BLaER1 treated with 17β-estradiol and CSF1 and Interleukin-3, amounts not matched to agents 10 nM and 100 nM (cell line): ENCODE data around the gene EGFL6.

Experiments used
- H3K27ac ChIP-seq, 11 experiments: shearing (Covaris generic); formaldehyde crosslinking; 2 replicates each; pipeline ENCODE4 v1.8.1; 2022
- H3K27me3 ChIP-seq, 11 experiments: shearing (Covaris generic); formaldehyde crosslinking; 2 replicates each; pipeline ENCODE4 v1.8.1; 2022
- H3K36me3 ChIP-seq, 11 experiments: shearing (Covaris generic); formaldehyde crosslinking; 2 replicates each; pipeline ENCODE4 v1.8.1; 2022
- H3K4me1 ChIP-seq, 10 experiments: shearing (Covaris generic); formaldehyde crosslinking; 2 replicates each; pipeline ENCODE4 v1.8.1; 2022
- H3K4me2 ChIP-seq, 11 experiments: shearing (Covaris generic); formaldehyde crosslinking; 2 replicates each; pipeline ENCODE4 v1.8.1; 2022
- H3K4me3 ChIP-seq, 10 experiments: shearing (Covaris generic); formaldehyde crosslinking; 2 replicates each; pipeline ENCODE4 v1.8.1; 2022
- H3K9ac ChIP-seq, 11 experiments: shearing (Covaris generic); formaldehyde crosslinking; 2 replicates each; pipeline ENCODE4 v1.8.1; 2022
- H3K9me3 ChIP-seq, 11 experiments: shearing (Covaris generic); formaldehyde crosslinking; replicated peaks in 1 of 11; 2 replicates each; pipeline ENCODE4 v1.8.1; 2022
- H4K20me1 ChIP-seq, 11 experiments: shearing (Covaris generic); formaldehyde crosslinking; 2 replicates each; pipeline ENCODE4 v1.8.1; 2022
- Cebpa-rat ChIP-seq, 11 experiments: shearing (Covaris generic); IDR thresholded peaks; 2 replicates each; pipeline ENCODE4 v1.8.1; 2022

The EGFL6 gene

DNA sequence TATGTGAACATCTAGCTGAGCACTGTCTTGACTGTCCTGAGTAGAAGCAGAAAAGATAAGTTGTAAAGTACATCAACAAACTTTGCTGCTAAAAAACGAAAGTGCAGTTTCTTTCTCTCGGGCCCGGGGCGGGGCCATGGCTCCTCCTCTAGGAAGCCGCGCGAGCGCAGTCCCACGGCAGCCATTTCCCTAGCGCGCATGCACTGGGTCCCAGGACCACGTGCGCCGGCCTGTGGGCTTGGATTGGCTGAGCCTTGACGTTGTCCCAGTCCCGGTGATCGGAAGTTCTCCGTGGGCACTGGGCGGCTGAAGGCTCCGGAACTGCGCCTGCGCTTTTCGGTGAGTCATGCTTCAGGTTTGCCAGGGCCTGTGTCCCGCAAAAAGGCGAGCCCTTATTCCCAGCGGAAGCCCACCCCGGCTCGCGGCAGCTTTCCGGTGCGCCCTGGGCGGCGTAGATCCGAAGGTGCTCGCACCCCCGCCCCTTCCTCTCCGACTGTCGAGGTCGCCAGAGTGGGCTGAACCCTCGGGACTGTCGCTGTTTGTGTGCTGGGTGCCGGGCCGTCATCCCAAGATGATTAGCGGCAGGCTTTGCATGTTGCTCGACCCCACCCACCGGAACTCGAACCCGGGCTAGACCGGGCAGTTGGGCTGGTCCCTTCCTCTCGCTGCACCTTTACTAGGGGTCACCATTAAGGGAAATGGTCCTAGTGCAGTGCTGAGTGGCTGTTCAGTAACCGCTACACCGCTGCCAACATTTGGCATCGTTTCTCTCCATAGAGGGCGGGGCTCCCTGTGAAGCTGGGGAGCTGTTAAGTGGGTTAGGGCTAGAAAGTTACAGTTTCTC is 83.7 kb downstream of the EGFL6 start, which contains the start of gene TCEANC:
Gene TCEANC (plus strand): TSS at position 292 of the 844 bp plus-strand sequence. CDS start 9,368 bp downstream, outside the sequence.
- Histone ChIP-seq H4K20me1 (peaks cover 34 to 82% (median 53%) of the 10 kb centered on the region in 11 experiments; a peak in 20 of 22 replicates), H3K27ac (peak within 1 kb of the TSS; percentile 59 to 85 (median 77); a peak in 21 of 22 replicates), H3K4me3 (peak within 1 kb of the TSS; percentile 58 to 75 (median 68)), H3K9me3 (peaks cover 0 to 14% (median 0%) of the 10 kb centered on the region in 11 experiments; a peak in 7 of 22 replicates), H3K9ac (peak within 1 kb of the TSS; percentile 68 to 82 (median 80)), H3K4me1 (peaks cover 16 to 28% (median 23%) of the 10 kb centered on the region in 10 experiments), H3K4me2 (peak within 1 kb of the TSS; percentile 71 to 94 (median 87)), H3K27me3 (peaks cover 87 to 97% (median 94%) of the 10 kb centered on the region in 11 experiments), H3K36me3 (no peaks in the 10 kb centered on the region)
- no peak for TF ChIP-seq Cebpa-rat (IDR thresholded peaks at IDR 0.05)

DNA sequence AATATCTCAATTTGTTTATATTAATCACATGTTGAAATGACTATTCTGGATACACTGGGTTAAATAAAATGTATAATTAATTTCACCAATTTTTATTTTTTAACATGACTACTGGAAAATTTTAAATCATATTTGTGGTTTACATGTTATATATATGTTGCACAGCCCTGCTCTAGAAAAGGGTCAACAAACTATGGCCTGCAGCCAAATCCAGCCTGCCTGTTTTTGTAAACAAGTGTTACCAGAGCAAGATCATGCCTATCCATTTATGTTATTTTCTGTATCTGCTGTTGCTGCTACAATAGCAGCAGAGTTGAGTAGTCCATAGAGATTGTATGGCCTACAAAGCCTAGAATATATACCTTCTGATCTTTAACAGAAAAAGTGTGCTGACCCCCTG is 84.7 kb downstream of the EGFL6 start:
- H3K9ac ChIP-seq = peak overlapping the region in 6 of 11 experiments; percentile 76 to 82 (median 80); a peak in 8 of 22 replicates

DNA sequence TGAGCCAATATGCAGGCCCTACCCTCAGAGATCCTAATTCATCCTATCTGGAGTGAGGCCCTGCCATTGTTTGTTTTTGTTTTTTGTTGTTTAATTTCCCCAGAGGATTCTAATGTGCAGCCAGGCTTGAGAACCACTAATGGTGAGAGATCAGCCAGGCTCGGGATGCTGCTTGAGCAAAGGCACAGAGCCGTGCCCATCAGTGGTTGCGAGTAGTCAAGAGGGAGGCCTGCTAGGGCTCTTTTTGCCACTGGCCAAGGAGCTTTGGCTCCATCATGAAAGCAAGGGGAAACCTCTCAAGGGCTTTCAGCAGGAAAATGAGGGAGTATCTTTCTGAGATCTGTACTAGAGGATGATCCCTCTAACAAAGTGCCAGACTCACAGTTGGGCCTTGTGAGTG is 86.3 kb downstream of the EGFL6 start:
- Histone ChIP-seq H4K20me1 (peaks cover 25 to 64% (median 45%) of the 10 kb centered on the region in 11 experiments; a peak in 20 of 22 replicates), H3K27ac (0 out of 22 replicates have a peak overlapping the region, but pooled peaks of 1 of the 11 experiments have one; percentile 0)

More for the DNA sequence above, 84.7 kb downstream of the EGFL6 start:
- Histone ChIP-seq H3K27me3 (peaks cover 80 to 94% (median 89%) of the 10 kb centered on the region in 11 experiments), H3K4me1 (peaks cover 20 to 30% (median 25%) of the 10 kb centered on the region in 10 experiments), H3K36me3 (no peaks in the 10 kb centered on the region), H3K4me3 (peak overlapping the region; percentile 58 to 75 (median 68); a peak in 17 of 20 replicates), H3K9me3 (peaks cover 0 to 3% (median 0%) of the 10 kb centered on the region in 11 experiments; a peak in 3 of 22 replicates), H4K20me1 (peaks cover 32 to 78% (median 51%) of the 10 kb centered on the region in 11 experiments; a peak in 20 of 22 replicates), H3K4me2 (peak overlapping the region; percentile 71 to 94 (median 87); a peak in 20 of 22 replicates), H3K27ac (peak overlapping the region in 6 of 11 experiments; percentile 69 to 85 (median 78); a peak in 6 of 22 replicates)
- TF ChIP-seq Cebpa-rat (IDR thresholded peaks at IDR 0.05) = no peak

DNA sequence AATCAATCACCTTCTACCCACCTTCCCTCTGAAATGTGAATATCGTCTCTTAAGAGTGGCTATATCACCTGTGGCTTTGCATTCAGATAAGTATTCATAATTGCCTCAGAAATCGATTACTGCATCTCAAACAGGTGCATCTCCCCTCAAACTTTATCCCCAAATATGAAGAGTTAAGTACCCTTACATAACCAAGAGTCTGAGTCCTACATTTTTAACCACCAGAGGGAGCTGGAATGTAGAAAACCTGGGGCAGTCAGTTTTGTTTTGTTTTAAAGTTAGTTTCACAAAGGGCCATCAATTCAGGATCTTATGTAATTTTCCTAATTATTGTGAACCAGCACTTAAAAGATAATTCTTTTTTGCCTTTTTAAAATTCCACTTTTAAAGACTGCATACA is 89.2 kb downstream of the EGFL6 start:
- Histone ChIP-seq H4K20me1 (peaks cover 13 to 46% (median 25%) of the 10 kb centered on the region in 11 experiments; a peak in 19 of 22 replicates), H3K9me3 (0 out of 22 replicates have a peak, but pooled peaks cover 0 to under 1% (median 0%) of the 10 kb centered on the region in 11 experiments), H3K27me3 (peaks cover 85 to 98% (median 94%) of the 10 kb centered on the region in 11 experiments), H3K9ac (peak overlapping the region in 4 of 11 experiments; percentile 32 to 53 (median 45); a peak in 6 of 22 replicates), H3K36me3 (peaks cover 0 to 11% (median 0%) of the 10 kb centered on the region in 11 experiments; a peak in 6 of 22 replicates), H3K4me3 (no peak overlapping the region), H3K4me1 (peaks cover 11 to 42% (median 18%) of the 10 kb centered on the region in 10 experiments), H3K27ac (peak overlapping the region in 8 of 11 experiments; percentile 6 to 70 (median 55); a peak in 14 of 22 replicates), H3K4me2 (peak overlapping the region in 5 of 11 experiments; percentile 7 to 34 (median 21); a peak in 2 of 22 replicates)
- TF ChIP-seq Cebpa-rat (IDR thresholded peaks at IDR 0.05) = no peak

More for the DNA sequence above, 86.3 kb downstream of the EGFL6 start:
- H3K9ac ChIP-seq = peak overlapping the region in 1 of 11 experiments; percentile 27; a peak in 1 of 22 replicates
- peaks cover 0 to 4% (median 0%) of the 10 kb centered on the region in 11 experiments; a peak in 1 of 22 replicates for H3K36me3 ChIP-seq
- no peak overlapping the region for H3K4me3 ChIP-seq
- H3K4me2 ChIP-seq = peak overlapping the region in 1 of 11 experiments; percentile 8; a peak in 1 of 22 replicates
- H3K9me3 ChIP-seq = no peaks in the 10 kb centered on the region
- peaks cover 21 to 33% (median 26%) of the 10 kb centered on the region in 10 experiments for H3K4me1 ChIP-seq
- peaks cover 78 to 94% (median 88%) of the 10 kb centered on the region in 11 experiments for H3K27me3 ChIP-seq
- no peak for TF ChIP-seq Cebpa-rat (IDR thresholded peaks at IDR 0.05)

DNA sequence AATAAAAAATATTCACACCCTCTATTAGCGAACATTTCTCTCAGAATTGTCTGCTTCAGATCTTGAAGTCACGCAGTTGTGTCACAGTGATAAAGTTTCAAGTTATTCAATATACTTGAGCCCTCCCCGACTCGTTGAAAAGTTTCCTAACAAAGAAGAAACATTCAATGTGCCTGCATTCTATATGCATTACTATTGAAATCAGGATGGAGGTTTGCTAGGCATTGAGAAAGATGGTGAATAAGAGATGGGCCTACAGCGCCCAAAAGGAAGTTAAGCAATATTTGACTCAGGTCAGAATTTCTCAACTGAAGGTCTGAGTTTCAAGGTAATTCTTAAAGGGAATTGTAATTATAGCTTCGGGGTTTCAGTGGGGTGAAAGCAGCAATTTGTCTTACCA is 89.7 kb downstream of the EGFL6 start:
- peaks cover 6 to 42% (median 15%) of the 10 kb centered on the region in 10 experiments for H3K4me1 ChIP-seq
- H3K9me3 ChIP-seq = 0 out of 22 replicates have a peak, but pooled peaks cover 0 to 4% (median 0%) of the 10 kb centered on the region in 11 experiments
- peaks cover 0 to 16% (median 0%) of the 10 kb centered on the region in 11 experiments; a peak in 6 of 22 replicates for H3K36me3 ChIP-seq
- peaks cover 10 to 42% (median 22%) of the 10 kb centered on the region in 11 experiments; a peak in 18 of 22 replicates for H4K20me1 ChIP-seq
- peak overlapping the region in 8 of 11 experiments; percentile 6 to 70 (median 55); a peak in 14 of 22 replicates for H3K27ac ChIP-seq
- H3K4me2 ChIP-seq = peak overlapping the region in 7 of 11 experiments; percentile 7 to 44 (median 29); a peak in 8 of 22 replicates
- peak in 2 of 11 experiments; percentile 34 to 49; a peak in 2 of 22 replicates for TF ChIP-seq Cebpa-rat (IDR thresholded peaks at IDR 0.05)
- H3K27me3 ChIP-seq = peaks cover 85 to 98% (median 94%) of the 10 kb centered on the region in 11 experiments
- H3K9ac ChIP-seq = peak overlapping the region in 5 of 11 experiments; percentile 26 to 53 (median 40); a peak in 6 of 22 replicates
- no peak overlapping the region for H3K4me3 ChIP-seq

DNA sequence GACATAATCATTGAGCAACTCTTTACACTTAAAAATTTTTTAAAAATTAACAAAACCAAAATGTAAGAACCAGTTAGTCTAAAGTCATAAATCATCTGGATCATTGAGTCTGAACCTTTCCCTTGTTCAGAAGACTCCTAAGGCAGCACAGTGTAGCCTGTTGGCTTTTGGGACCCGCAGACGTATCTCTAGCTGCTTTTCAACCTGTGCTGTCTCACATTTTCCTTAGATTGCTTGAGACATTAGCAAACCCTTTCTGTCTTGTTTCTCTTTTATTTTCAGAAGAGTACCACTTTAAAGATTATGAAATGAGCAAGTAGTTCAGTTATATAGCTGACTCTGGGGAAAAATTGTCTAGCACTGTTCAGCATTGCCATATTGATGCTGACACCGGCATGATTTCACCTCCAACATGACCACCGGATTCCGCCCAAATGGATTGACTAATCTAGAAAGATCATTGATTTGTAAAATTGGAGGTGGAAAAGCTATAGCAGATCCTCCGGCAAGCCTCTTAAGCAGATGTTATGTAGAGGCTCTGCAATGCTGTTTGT is 92.4 kb downstream of the EGFL6 start:
- Histone ChIP-seq H3K9me3 (0 out of 22 replicates have a peak, but pooled peaks cover 0 to 4% (median 0%) of the 10 kb centered on the region in 11 experiments), H3K36me3 (peaks cover 0 to 16% (median 0%) of the 10 kb centered on the region in 11 experiments; a peak in 6 of 22 replicates), H3K4me2 (peak overlapping the region in 1 of 11 experiments; percentile 14; a peak in 1 of 22 replicates), H3K4me1 (peaks cover 0 to 63% (median 4%) of the 10 kb centered on the region in 10 experiments; a peak in 9 of 20 replicates), H3K4me3 (no peak overlapping the region), H3K27ac (no peak overlapping the region), H3K9ac (peak overlapping the region in 1 of 11 experiments; percentile 34; a peak in 1 of 22 replicates), H3K27me3 (peaks cover 85 to 98% (median 94%) of the 10 kb centered on the region in 11 experiments), H4K20me1 (peaks cover 0 to 24% (median 5%) of the 10 kb centered on the region in 11 experiments; a peak in 10 of 22 replicates)
- no peak for TF ChIP-seq Cebpa-rat (IDR thresholded peaks at IDR 0.05)

DNA sequence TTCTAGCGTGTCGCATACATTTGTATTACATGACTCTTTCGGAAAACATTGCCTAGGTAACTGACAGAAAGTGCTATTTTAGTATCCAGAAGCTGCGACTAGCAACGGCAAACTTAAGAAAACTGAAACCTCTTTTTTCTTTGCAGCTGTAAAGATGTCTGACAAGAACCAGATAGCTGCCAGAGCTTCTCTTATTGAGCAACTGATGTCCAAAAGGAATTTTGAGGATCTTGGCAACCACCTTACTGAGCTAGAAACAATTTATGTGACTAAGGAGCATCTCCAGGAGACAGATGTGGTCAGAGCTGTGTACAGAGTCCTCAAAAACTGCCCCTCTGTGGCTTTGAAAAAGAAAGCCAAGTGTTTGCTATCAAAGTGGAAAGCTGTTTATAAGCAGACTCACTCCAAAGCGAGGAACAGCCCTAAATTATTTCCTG is 93.0 kb downstream of the EGFL6 start:
- Histone ChIP-seq H3K27ac (no peak overlapping the region), H3K9ac (no peak overlapping the region), H3K4me1 (peaks cover 0 to 68% (median 4%) of the 10 kb centered on the region in 10 experiments; a peak in 9 of 20 replicates), H3K4me3 (no peak overlapping the region), H3K9me3 (0 out of 22 replicates have a peak, but pooled peaks cover 0 to 4% (median 0%) of the 10 kb centered on the region in 11 experiments), H4K20me1 (peaks cover 0 to 24% (median 5%) of the 10 kb centered on the region in 11 experiments; a peak in 11 of 22 replicates), H3K27me3 (peaks cover 87 to 98% (median 94%) of the 10 kb centered on the region in 11 experiments), H3K4me2 (0 out of 22 replicates have a peak overlapping the region, but pooled peaks of 1 of the 11 experiments have one; percentile 14), H3K36me3 (peaks cover 0 to 16% (median 0%) of the 10 kb centered on the region in 11 experiments; a peak in 6 of 22 replicates)
- TF ChIP-seq Cebpa-rat (IDR thresholded peaks at IDR 0.05) = no peak
